ENCODE results near the gene C11orf65.

DNA sequence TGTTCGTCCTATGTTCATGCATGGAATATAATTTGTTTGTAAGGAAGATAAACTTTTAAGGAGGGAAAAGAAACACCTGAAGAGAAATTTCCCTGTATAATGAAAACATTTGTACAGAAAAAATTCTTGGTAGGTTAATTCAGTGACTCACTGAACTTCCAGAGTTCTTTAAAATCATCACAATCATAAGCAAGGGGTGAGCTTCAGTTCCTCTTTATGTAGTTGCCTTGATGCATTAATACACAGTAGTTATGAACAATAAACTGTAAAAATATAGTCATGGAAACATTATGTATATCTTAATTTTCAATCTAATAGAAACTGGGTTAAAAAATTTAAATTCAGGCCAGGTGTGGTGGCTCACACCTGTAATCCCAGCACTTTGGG, 1.1 kb upstream of the C11orf65 start:
- TF ChIP-seq CTCF (IDR thresholded peaks at IDR 0.05 in 2 of 3, conservative IDR thresholded peaks at IDR 0.05 in 1 of 3; ENCODE audit: borderline replicate concordance in 1 of 3, insufficient read depth in 1 of 3, low read depth in 2 of 3, low read length in 2 of 3) (no peak), EZH2 (IDR thresholded peaks at IDR 0.05) (no peak), POLR2A (IDR thresholded peaks at IDR 0.05; ENCODE audit: borderline replicate concordance, extremely low read depth, insufficient read depth, insufficient read length) (no peak), POLR2AphosphoS5 (IDR thresholded peaks at IDR 0.05; ENCODE audit: low read depth, low read length) (no peak), MAX (IDR thresholded peaks at IDR 0.05) (no peak), SP1 (IDR thresholded peaks at IDR 0.05; ENCODE audit: low read depth) (no peak), YY1 (IDR thresholded peaks at IDR 0.05; ENCODE audit: extremely low read depth, insufficient replicate concordance, low read depth, low read length) (no peak), ZNF274 (IDR thresholded peaks at IDR 0.05; ENCODE audit: low read depth, low read length) (no peak), JUND (IDR thresholded peaks at IDR 0.05) (no peak), TCF7L2 (IDR thresholded peaks at IDR 0.05; ENCODE audit: borderline replicate concordance, extremely low read depth, insufficient read depth, insufficient read length) (no peak), SIN3A (IDR thresholded peaks at IDR 0.05; ENCODE audit: low read depth) (no peak)
- TF ChIP-seq, protein P1, sequence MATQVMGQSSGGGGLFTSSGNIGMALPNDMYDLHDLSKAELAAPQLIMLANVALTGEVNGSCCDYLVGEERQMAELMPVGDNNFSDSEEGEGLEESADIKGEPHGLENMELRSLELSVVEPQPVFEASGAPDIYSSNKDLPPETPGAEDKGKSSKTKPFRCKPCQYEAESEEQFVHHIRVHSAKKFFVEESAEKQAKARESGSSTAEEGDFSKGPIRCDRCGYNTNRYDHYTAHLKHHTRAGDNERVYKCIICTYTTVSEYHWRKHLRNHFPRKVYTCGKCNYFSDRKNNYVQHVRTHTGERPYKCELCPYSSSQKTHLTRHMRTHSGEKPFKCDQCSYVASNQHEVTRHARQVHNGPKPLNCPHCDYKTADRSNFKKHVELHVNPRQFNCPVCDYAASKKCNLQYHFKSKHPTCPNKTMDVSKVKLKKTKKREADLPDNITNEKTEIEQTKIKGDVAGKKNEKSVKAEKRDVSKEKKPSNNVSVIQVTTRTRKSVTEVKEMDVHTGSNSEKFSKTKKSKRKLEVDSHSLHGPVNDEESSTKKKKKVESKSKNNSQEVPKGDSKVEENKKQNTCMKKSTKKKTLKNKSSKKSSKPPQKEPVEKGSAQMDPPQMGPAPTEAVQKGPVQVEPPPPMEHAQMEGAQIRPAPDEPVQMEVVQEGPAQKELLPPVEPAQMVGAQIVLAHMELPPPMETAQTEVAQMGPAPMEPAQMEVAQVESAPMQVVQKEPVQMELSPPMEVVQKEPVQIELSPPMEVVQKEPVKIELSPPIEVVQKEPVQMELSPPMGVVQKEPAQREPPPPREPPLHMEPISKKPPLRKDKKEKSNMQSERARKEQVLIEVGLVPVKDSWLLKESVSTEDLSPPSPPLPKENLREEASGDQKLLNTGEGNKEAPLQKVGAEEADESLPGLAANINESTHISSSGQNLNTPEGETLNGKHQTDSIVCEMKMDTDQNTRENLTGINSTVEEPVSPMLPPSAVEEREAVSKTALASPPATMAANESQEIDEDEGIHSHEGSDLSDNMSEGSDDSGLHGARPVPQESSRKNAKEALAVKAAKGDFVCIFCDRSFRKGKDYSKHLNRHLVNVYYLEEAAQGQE (IDR thresholded peaks at IDR 0.05; ENCODE audit: low read depth): no peak

All from HCT116 (cell line).